Measurements from ENCODE around the gene GALNT8. TPM values are rescaled to one million over a fixed set of nuclear protein-coding genes. Genes with fewer than 3 reads are reported as not detected.

The GALNT8 gene, protein sequence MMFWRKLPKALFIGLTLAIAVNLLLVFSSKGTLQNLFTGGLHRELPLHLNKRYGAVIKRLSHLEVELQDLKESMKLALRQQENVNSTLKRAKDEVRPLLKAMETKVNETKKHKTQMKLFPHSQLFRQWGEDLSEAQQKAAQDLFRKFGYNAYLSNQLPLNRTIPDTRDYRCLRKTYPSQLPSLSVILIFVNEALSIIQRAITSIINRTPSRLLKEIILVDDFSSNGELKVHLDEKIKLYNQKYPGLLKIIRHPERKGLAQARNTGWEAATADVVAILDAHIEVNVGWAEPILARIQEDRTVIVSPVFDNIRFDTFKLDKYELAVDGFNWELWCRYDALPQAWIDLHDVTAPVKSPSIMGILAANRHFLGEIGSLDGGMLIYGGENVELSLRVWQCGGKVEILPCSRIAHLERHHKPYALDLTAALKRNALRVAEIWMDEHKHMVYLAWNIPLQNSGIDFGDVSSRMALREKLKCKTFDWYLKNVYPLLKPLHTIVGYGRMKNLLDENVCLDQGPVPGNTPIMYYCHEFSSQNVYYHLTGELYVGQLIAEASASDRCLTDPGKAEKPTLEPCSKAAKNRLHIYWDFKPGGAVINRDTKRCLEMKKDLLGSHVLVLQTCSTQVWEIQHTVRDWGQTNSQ
- 5.4 and 5.9 TPM in 2 replicates for total RNA-seq (2021)
- long read RNA-seq, full-length matches to known transcripts: 2 of 4 reads
- long read RNA-seq, partial matches to known transcripts: 0 of 4 reads
- long read RNA-seq, other reads (novel, unspliced or antisense): 2 of 4 reads

- H2AK5ac ChIP-seq (ENCODE audit: insufficient read length, low read length): no peak within 1 kb of the TSS
- no peak within 1 kb of the TSS for H2BK12ac ChIP-seq (ENCODE audit: insufficient read length, low read depth, low read length)
- no peak within 1 kb of the TSS for H2AFZ ChIP-seq (ENCODE audit: low read length)
- DNase-seq: no peak
- no peaks in the 10 kb centered on the region for H3K79me1 ChIP-seq (ENCODE audit: insufficient read depth, low read depth, low read length, poor library complexity, severe bottlenecking)
- H3K4ac ChIP-seq (ENCODE audit: low read depth, low read length): no peak within 1 kb of the TSS
- no peaks in the 10 kb centered on the region; the same call in 1 of the 2 replicates for H3K27me3 ChIP-seq (ENCODE audit: insufficient read depth, low read length)
- H2BK15ac ChIP-seq (ENCODE audit: low read depth, low read length): no peak within 1 kb of the TSS
- no peaks in the 10 kb centered on the region for H3K27me3 Mint-ChIP-seq (ENCODE audit: low read depth)
- H2BK5ac ChIP-seq (ENCODE audit: insufficient read length, low read length): peak within 1 kb of the TSS; percentile 80
- H3K9me3 ChIP-seq (ENCODE audit: control insufficient read depth, low read depth, low read length): no peaks in the 10 kb centered on the region
- TF ChIP-seq CTCF (conservative IDR thresholded peaks at IDR 0.05): no peak
- H3K36me3 Mint-ChIP-seq (ENCODE audit: insufficient read depth in 1 of 3, low read depth in 3 of 3): peaks cover 2 to 15% (median 8%) of the 10 kb centered on the region in 3 experiments; a peak in 5 of 7 replicates
- peak within 1 kb of the TSS; percentile 11 for H3K18ac ChIP-seq (ENCODE audit: insufficient read length, low read depth, low read length)
- H3K14ac ChIP-seq (ENCODE audit: insufficient read depth, low read length): peak within 1 kb of the TSS; percentile 29; the same call in 1 of the 2 replicates
- H4K20me1 ChIP-seq (ENCODE audit: control insufficient read depth, insufficient read depth, insufficient read length): no peaks in the 10 kb centered on the region
- H3K9me3 Mint-ChIP-seq: no peaks in the 10 kb centered on the region
- no peaks in the 10 kb centered on the region for H3K79me2 ChIP-seq (ENCODE audit: insufficient read depth, low read length)
- no peaks in the 10 kb centered on the region for H3K23me2 ChIP-seq (ENCODE audit: insufficient read length, low read depth, low read length, poor library complexity, severe bottlenecking)
- WGBS (ENCODE audit: extremely low coverage, insufficient read length, low lambda C conversion rate): no CpG with 5 or more reads among the region's 18 CpGs
- H3K27ac ChIP-seq (ENCODE audit: insufficient read length, low read depth, low read length): peak within 1 kb of the TSS; percentile 80
- H3K23ac ChIP-seq (ENCODE audit: insufficient read length, low read depth, low read length): no peak within 1 kb of the TSS
- peak within 1 kb of the TSS; percentile 71 to 96 (median 89) for H3K27ac Mint-ChIP-seq
- peak within 1 kb of the TSS; percentile 21 to 30 for H3K4me3 Mint-ChIP-seq
- peaks cover 57 to 73% of the 10 kb centered on the region in 2 experiments for H3K4me1 Mint-ChIP-seq
- H4K8ac ChIP-seq (replicated peaks; ENCODE audit: insufficient read length, low read depth, low read length): no peak within 1 kb of the TSS
- no peak within 1 kb of the TSS for H2BK20ac ChIP-seq (ENCODE audit: low read depth, low read length, poor library complexity, severe bottlenecking)
- peak within 1 kb of the TSS; percentile 33 for H3K4me2 ChIP-seq (ENCODE audit: insufficient read depth, insufficient read length, low read length)
- H3K56ac ChIP-seq (ENCODE audit: insufficient read length, low read depth, low read length): no peak within 1 kb of the TSS
- peak within 1 kb of the TSS; percentile 2 for H3K9ac ChIP-seq (ENCODE audit: extremely low read depth, insufficient read length, low read length)
- no peak within 1 kb of the TSS for H3T11ph ChIP-seq (ENCODE audit: low read length)
- H4K5ac ChIP-seq (ENCODE audit: insufficient read length, low read depth, low read length): no peak within 1 kb of the TSS
- no peak within 1 kb of the TSS for H4K91ac ChIP-seq (ENCODE audit: insufficient read length, low read depth, low read length)
- H3K4me1 ChIP-seq (ENCODE audit: insufficient read depth, low read length): peaks cover 18% of the 10 kb centered on the region; the same call in 1 of the 2 replicates
- H2BK120ac ChIP-seq (ENCODE audit: low read depth, low read length, poor library complexity, severe bottlenecking): no peak within 1 kb of the TSS
Observed at GRCh38 chr12:4719821-4720636, at the start of gene GALNT8. TSS of gene GALNT8 (plus strand) at chr12:4720400. CDS start at chr12:4720678, 278 bp downstream.

Measured in H9 (cell line).